GM12878 (cell line): ENCODE measurements around the gene KRTAP9-9.

Source experiments
- BACH1 ChIP-seq: fragments of 450-650 bp; IDR thresholded peaks from 2 replicates; pipeline ENCODE4 v1.6.1; 2017; ENCODE audit warnings: mild to moderate bottlenecking, borderline replicate concordance
- CTCF ChIP-seq, 3 experiments: IDR thresholded peaks in 2 of 3; conservative IDR thresholded peaks in 1 of 3; 2 replicates each; pipeline ENCODE4 v1.5.1; 2011; ENCODE audit warnings: low read depth in 3 of 3, low read length in 3 of 3, mild to moderate bottlenecking in 3 of 3, control low read depth in 2 of 3, moderate library complexity in 2 of 3, inconsistent platforms in 1 of 3, mixed read lengths in 1 of 3; ENCODE audit not compliant: control insufficient read depth in 2 of 3, insufficient read depth in 1 of 3; ENCODE audit errors: extremely low read depth in 1 of 3
- NR2C1 ChIP-seq: fragments of 450-650 bp; IDR thresholded peaks from 2 replicates; pipeline ENCODE4 v1.6.1; 2017; ENCODE audit warnings: antibody characterized with exemption, mild to moderate bottlenecking, moderate library complexity

GRCh38 chr17:41258406-41258805 is 3.2 kb downstream of the KRTAP9-9 start:
- TF ChIP-seq BACH1 (no peak), CTCF (IDR thresholded peaks at IDR 0.05 in 2 of 3, conservative IDR thresholded peaks at IDR 0.05 in 1 of 3; ENCODE audit: control insufficient read depth in 2 of 3, extremely low read depth in 1 of 3, insufficient read depth in 1 of 3, low read depth in 3 of 3, low read length in 3 of 3) (no peak), NR2C1 (no peak)
